ENCODE measurements around the gene SNX27. TPM values are rescaled to one million over a fixed set of nuclear protein-coding genes. Genes with fewer than 3 reads are reported as not detected.
"Not testable (repeated sequence)": the region's sequence is repeated elsewhere in the genome, so short reads cannot be mapped to it uniquely, and the experiment has no call there.

Gene SNX27
- total RNA-seq, 6 donors from 2014 or later, result 35.0 to 62.9 (median 51.9) TPM

DNA sequence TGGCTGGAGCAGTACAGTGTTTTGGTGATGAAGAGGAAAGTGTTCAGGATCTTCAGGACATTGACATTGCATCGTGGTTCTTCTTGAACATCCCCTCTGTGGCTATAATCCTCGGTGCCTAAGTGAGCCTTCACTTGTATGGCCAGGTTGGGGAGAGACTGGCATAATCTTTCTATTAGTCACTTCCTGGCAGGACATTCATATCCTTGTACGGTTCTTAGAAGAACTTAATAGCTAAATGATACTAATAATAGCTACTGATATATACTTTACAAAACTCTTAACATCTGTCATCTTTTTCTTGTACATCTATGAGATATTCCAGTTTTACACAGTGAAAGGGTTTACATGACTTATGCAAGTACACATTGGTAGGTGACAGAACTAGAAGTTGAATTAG is 69.0 kb downstream of the SNX27 start:
- peaks cover 3 to 39% (median 17%) of the 10 kb centered on the region in 4 donors for H3K36me3 ChIP-seq
- H3K4me3 ChIP-seq, result no peak overlapping the region
- H3K27ac ChIP-seq, result no peak overlapping the region
- H3K4me1 ChIP-seq, result peaks cover 0 to 5% (median 2%) of the 10 kb centered on the region in 4 donors
- ATAC-seq (ENCODE audit: low FRiP score in 2 of 2), result no peak
- no peak for DNase-seq
- 26 to 37% methylated on average over 3 of the region's 3 CpGs for WGBS, 2 donors
- no peak for TF ChIP-seq POLR2AphosphoS5 (IDR thresholded peaks at IDR 0.05)
- TF ChIP-seq POLR2A (IDR thresholded peaks at IDR 0.05), result no peak
- no peak for TF ChIP-seq EP300 (IDR thresholded peaks at IDR 0.05)
- TF ChIP-seq, protein P1, sequence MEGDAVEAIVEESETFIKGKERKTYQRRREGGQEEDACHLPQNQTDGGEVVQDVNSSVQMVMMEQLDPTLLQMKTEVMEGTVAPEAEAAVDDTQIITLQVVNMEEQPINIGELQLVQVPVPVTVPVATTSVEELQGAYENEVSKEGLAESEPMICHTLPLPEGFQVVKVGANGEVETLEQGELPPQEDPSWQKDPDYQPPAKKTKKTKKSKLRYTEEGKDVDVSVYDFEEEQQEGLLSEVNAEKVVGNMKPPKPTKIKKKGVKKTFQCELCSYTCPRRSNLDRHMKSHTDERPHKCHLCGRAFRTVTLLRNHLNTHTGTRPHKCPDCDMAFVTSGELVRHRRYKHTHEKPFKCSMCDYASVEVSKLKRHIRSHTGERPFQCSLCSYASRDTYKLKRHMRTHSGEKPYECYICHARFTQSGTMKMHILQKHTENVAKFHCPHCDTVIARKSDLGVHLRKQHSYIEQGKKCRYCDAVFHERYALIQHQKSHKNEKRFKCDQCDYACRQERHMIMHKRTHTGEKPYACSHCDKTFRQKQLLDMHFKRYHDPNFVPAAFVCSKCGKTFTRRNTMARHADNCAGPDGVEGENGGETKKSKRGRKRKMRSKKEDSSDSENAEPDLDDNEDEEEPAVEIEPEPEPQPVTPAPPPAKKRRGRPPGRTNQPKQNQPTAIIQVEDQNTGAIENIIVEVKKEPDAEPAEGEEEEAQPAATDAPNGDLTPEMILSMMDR (IDR thresholded peaks at IDR 0.05), result no peak
- no peaks in the 10 kb centered on the region for H3K27me3 ChIP-seq
- H3K9me3 ChIP-seq, result no peaks in the 10 kb centered on the region

DNA sequence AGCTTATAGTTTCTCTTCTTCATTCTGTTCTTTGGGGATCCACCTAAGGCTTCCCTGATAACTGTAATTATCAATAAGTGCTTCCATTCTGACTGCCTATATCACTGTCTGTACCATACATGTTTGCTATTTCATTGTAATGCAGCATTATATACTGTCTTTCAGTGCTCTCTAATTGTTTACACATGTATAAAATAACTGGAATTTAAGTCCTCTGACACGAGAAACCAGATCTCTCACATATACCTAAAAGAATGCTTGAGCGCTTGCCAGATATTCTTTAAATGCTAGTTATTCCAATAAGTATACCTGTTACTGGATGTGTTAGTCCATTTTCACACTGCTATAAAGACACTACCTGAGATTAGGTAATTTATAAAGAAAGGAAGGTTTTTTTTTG is 70.1 kb downstream of the SNX27 start:
- 89 to 90% methylated on average over 2 of the region's 2 CpGs for whole genome bisulfite sequencing, 2 donors
- Histone ChIP-seq H3K4me3 (no peak overlapping the region), H3K27ac (no peak overlapping the region), H3K4me1 (peaks cover 0 to 5% (median 2%) of the 10 kb centered on the region in 4 donors), H3K36me3 (peaks cover 3 to 42% (median 18%) of the 10 kb centered on the region in 4 donors), H3K27me3 (no peaks in the 10 kb centered on the region), H3K9me3 (no peaks in the 10 kb centered on the region)
- ATAC-seq (ENCODE audit: low FRiP score in 2 of 2) (no peak), DNase-seq (no peak)
- no peak for TF ChIP-seq POLR2A (IDR thresholded peaks at IDR 0.05)
- TF ChIP-seq POLR2AphosphoS5 (IDR thresholded peaks at IDR 0.05), result no peak
- TF ChIP-seq EP300 (IDR thresholded peaks at IDR 0.05), result no peak
- TF ChIP-seq, protein P1 (IDR thresholded peaks at IDR 0.05), result no peak

DNA sequence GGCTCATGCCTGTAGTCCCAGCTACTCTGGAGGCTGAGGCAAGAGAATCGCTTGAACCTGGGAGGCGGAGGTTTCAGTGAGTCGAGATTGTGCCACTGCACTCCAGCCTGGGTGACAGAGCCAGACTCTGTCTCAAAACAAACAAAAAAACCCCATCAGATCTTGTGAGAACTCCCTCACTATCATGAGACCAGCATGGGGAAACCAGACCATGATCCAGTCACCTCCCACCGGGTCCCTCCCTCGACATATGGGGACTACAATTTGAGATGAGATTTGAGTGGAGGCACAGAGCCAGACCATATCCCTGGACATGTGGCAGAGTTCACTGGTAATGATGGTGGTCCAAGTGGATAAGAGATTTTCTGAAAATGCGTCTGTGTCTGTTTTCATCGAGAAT is 71.1 kb downstream of the SNX27 start:
- not testable (repeated sequence) for H3K27ac ChIP-seq; H3K9me3 ChIP-seq; ATAC-seq (ENCODE audit: low FRiP score in 2 of 2); DNase-seq; H3K27me3 ChIP-seq; H3K4me1 ChIP-seq; H3K4me3 ChIP-seq
- peaks cover 3 to 39% (median 19%) of the 10 kb centered on the region in 4 donors for H3K36me3 ChIP-seq
- WGBS, 2 donors, result 94 to 96% methylated on average over 7 of the region's 7 CpGs

DNA sequence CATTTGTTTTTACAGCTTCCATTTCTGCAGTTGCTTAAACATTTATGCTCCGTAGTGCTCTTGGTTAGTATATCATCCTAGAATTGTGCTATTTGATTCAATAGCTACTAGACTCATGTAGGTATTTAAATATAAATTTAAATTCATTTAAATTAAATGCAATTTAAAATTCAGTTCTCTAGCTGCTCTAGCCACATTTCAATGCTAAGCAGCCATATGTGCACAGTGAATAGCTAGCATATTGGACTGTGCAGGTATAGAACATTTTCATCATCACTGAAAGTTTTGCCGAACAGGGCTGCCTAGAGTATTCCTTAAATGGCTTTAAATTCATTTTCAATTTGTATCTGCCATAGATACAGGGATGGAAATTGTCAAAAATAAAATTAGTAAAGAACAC is 72.3 kb downstream of the SNX27 start:
- no peak overlapping the region for H3K4me3 ChIP-seq
- no peak overlapping the region for H3K27ac ChIP-seq
- no peaks in the 10 kb centered on the region for H3K27me3 ChIP-seq
- peaks cover 0 to 5% (median 2%) of the 10 kb centered on the region in 4 donors for H3K4me1 ChIP-seq
- ATAC-seq (ENCODE audit: low FRiP score in 2 of 2) (no peak), DNase-seq (no peak)
- H3K36me3 ChIP-seq, result peaks cover 3 to 31% (median 19%) of the 10 kb centered on the region in 4 donors
- no peaks in the 10 kb centered on the region for H3K9me3 ChIP-seq
- WGBS, 2 donors, result 80 to 100% methylated on average over 2 of the region's 2 CpGs
- TF ChIP-seq, protein P1 (IDR thresholded peaks at IDR 0.05), result no peak
- TF ChIP-seq EP300 (IDR thresholded peaks at IDR 0.05) (no peak), POLR2A (IDR thresholded peaks at IDR 0.05) (no peak), POLR2AphosphoS5 (IDR thresholded peaks at IDR 0.05) (no peak)

DNA sequence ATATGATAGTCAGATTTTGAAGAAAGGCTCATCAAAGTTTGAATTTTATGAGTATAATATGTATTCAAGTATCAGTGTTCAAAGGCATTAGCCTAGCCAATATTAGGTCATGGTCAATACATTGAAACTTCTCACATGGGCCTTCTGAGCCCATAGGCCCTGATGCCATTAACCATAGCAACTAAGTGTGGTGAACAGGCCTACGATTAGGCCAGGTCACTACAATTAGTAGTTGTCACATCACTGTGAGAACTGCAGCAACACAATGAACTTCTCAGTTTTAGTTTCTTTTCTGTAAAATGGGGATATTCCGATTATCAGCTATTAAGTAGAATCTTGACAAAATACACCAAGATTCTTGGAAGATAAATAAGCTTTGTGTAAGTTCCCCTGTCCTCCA is 74.7 kb downstream of the SNX27 start:
- H3K27ac ChIP-seq, result no peak overlapping the region

More for the DNA sequence above, 74.7 kb downstream of the SNX27 start:
- TF ChIP-seq POLR2AphosphoS5 (IDR thresholded peaks at IDR 0.05) (no peak), EP300 (IDR thresholded peaks at IDR 0.05) (no peak), POLR2A (IDR thresholded peaks at IDR 0.05) (no peak)
- TF ChIP-seq, protein P1 (IDR thresholded peaks at IDR 0.05), result no peak
- 76 to 94% methylated on average over 2 of the region's 2 CpGs for WGBS, 2 donors
- Histone ChIP-seq H3K4me1 (no peaks in the 10 kb centered on the region), H3K36me3 (peaks cover 3 to 31% (median 19%) of the 10 kb centered on the region in 4 donors), H3K9me3 (no peaks in the 10 kb centered on the region), H3K4me3 (no peak overlapping the region), H3K27me3 (no peaks in the 10 kb centered on the region)
- no peak for DNase-seq
- no peak for ATAC-seq (ENCODE audit: low FRiP score in 2 of 2)
